OCI-LY3 (cell line): ENCODE results near the gene CLDN22.

Experiments
- H2AFZ ChIP-seq: fragments of 200-600, 300-600 bp; shearing (Covaris generic); 2 replicates; pipeline ENCODE4 v1.6.0; 2014; ENCODE audit warnings: antibody characterized with exemption, low read depth, low read length
- H3K27ac ChIP-seq: fragments of 200-600, 300-600 bp; sonication (generic); 2 replicates; pipeline ENCODE4 v1.5.1; 2014; ENCODE audit warnings: mild to moderate bottlenecking, low read length, moderate library complexity, mixed read lengths
- H3K27me3 ChIP-seq: fragments of 200-600, 300-600 bp; sonication (generic); 2 replicates; pipeline ENCODE4 v1.6.1; 2014; ENCODE audit warnings: low read depth, low read length, mixed read lengths
- H3K36me3 ChIP-seq: fragments of 200-600, 300-600 bp; sonication (generic); replicated peaks from 2 replicates; pipeline ENCODE3; 2014; ENCODE audit warnings: low read depth, low read length, mixed read lengths
- H3K4me1 ChIP-seq: fragments of 300-600, 200-600 bp; sonication (generic); 2 replicates; pipeline ENCODE4 v1.6.1; 2014; ENCODE audit warnings: low read length, mixed read lengths
- H3K4me2 ChIP-seq: fragments of 200-600, 300-600 bp; sonication (generic); 2 replicates; pipeline ENCODE4 v1.6.1; 2014; ENCODE audit warnings: low read length, mixed read lengths
- H3K4me3 ChIP-seq: fragments of 300-600, 200-600 bp; sonication (generic); 2 replicates; pipeline ENCODE4 v1.5.1; 2014; ENCODE audit warnings: antibody characterized with exemption, mild to moderate bottlenecking, low read length, moderate library complexity
- H3K79me2 ChIP-seq: fragments of 300-600, 200-600 bp; shearing (Covaris generic); 2 replicates; pipeline ENCODE4 v1.6.1; 2014; ENCODE audit warnings: mild to moderate bottlenecking, low read length, mixed read lengths
- H3K9ac ChIP-seq: fragments of 300-600, 200-600 bp; shearing (Covaris generic); 2 replicates; pipeline ENCODE4 v1.6.0; 2014; ENCODE audit warnings: mild to moderate bottlenecking, low read length, moderate library complexity
- H3K9me3 ChIP-seq: fragments of 200-600, 300-600 bp; shearing (Covaris generic); 2 replicates; pipeline ENCODE4 v1.6.1; 2014; ENCODE audit warnings: low read length, mixed read lengths; ENCODE audit not compliant: insufficient read depth
- H4K20me1 ChIP-seq: fragments of 200-600, 300-600 bp; sonication (generic); 2 replicates; pipeline ENCODE4 v1.6.1; 2016; ENCODE audit warnings: low read length, mixed read lengths; ENCODE audit not compliant: insufficient read depth
- EZH2phosphoT487 ChIP-seq: fragments of 200-600 bp; shearing (Covaris generic); IDR thresholded peaks from 2 replicates; pipeline ENCODE4 v1.6.1; 2018; ENCODE audit warnings: antibody characterized with exemption, mixed run types, low read depth
- TF ChIP-seq, protein P1 (sequence below): fragments of 200-600, 300-600 bp; sonication (generic); IDR thresholded peaks from 2 replicates; pipeline ENCODE4 v1.5.1; 2014; ENCODE audit warnings: antibody characterized with exemption, low read length, low read depth

CLDN22 gene

GRCh38 chr4:183321079-183321478, 1.0 kb upstream of the CLDN22 start:
- Histone ChIP-seq H3K27ac (no peak overlapping the region), H3K9me3 (no peaks in the 10 kb centered on the region; the same call in 1 of the 2 replicates), H4K20me1 (no peaks in the 10 kb centered on the region), H3K36me3 (no peaks in the 10 kb centered on the region), H3K4me2 (no peak overlapping the region), H2AFZ (no peak overlapping the region), H3K4me3 (no peak overlapping the region), H3K79me2 (no peaks in the 10 kb centered on the region), H3K27me3 (no peaks in the 10 kb centered on the region), H3K9ac (no peak overlapping the region), H3K4me1 (no peaks in the 10 kb centered on the region)
- TF ChIP-seq, protein P1, sequence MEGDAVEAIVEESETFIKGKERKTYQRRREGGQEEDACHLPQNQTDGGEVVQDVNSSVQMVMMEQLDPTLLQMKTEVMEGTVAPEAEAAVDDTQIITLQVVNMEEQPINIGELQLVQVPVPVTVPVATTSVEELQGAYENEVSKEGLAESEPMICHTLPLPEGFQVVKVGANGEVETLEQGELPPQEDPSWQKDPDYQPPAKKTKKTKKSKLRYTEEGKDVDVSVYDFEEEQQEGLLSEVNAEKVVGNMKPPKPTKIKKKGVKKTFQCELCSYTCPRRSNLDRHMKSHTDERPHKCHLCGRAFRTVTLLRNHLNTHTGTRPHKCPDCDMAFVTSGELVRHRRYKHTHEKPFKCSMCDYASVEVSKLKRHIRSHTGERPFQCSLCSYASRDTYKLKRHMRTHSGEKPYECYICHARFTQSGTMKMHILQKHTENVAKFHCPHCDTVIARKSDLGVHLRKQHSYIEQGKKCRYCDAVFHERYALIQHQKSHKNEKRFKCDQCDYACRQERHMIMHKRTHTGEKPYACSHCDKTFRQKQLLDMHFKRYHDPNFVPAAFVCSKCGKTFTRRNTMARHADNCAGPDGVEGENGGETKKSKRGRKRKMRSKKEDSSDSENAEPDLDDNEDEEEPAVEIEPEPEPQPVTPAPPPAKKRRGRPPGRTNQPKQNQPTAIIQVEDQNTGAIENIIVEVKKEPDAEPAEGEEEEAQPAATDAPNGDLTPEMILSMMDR, result no peak
- TF ChIP-seq EZH2phosphoT487, result no peak

GRCh38 chr4:183318656-183319055, 1.4 kb downstream of the CLDN22 start:
- no peaks in the 10 kb centered on the region for H4K20me1 ChIP-seq
- H3K4me3 ChIP-seq, result no peak overlapping the region
- H3K27ac ChIP-seq, result no peak overlapping the region
- H3K4me2 ChIP-seq, result no peak overlapping the region
- H3K9ac ChIP-seq, result no peak overlapping the region
- no peaks in the 10 kb centered on the region for H3K27me3 ChIP-seq
- no peaks in the 10 kb centered on the region for H3K36me3 ChIP-seq
- no peaks in the 10 kb centered on the region for H3K9me3 ChIP-seq
- H3K4me1 ChIP-seq, result no peaks in the 10 kb centered on the region
- no peaks in the 10 kb centered on the region for H3K79me2 ChIP-seq
- TF ChIP-seq EZH2phosphoT487, result no peak
- TF ChIP-seq, protein P1, result no peak
- H2AFZ ChIP-seq, result no peak overlapping the region

DNA sequence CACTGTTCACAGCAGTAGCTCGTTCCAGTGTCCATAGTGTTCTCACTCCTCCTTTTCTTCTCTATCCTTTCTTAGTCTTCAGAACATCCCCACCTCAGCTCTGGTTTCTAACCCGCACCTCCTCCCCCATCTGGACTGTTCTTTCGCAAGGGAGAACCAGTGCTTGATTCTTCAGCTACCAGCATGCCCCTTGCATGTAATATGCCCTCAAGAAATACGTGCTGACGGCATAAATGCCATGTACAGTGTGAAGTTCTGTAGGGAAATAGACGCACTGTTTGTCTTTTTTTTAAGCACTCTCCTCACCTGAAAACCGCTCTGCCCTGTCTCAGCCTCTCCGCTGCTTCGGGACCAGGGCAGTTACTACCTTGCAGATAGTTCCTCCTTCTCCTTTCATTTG, 5.3 kb downstream of the CLDN22 start:
- Histone ChIP-seq H3K27me3 (no peaks in the 10 kb centered on the region), H3K9me3 (no peaks in the 10 kb centered on the region), H3K9ac (no peak overlapping the region), H3K36me3 (no peaks in the 10 kb centered on the region), H3K79me2 (no peaks in the 10 kb centered on the region), H2AFZ (no peak overlapping the region), H3K4me2 (no peak overlapping the region), H4K20me1 (no peaks in the 10 kb centered on the region), H3K27ac (no peak overlapping the region), H3K4me3 (no peak overlapping the region), H3K4me1 (no peaks in the 10 kb centered on the region)
- TF ChIP-seq, protein P1, result no peak
- TF ChIP-seq EZH2phosphoT487, result no peak

- no peak overlapping the region for H2AFZ ChIP-seq
- no peaks in the 10 kb centered on the region for H3K79me2 ChIP-seq
- no peak overlapping the region for H3K27ac ChIP-seq
- no peaks in the 10 kb centered on the region for H3K27me3 ChIP-seq
- H4K20me1 ChIP-seq, result no peaks in the 10 kb centered on the region
- no peaks in the 10 kb centered on the region for H3K9me3 ChIP-seq
- H3K36me3 ChIP-seq, result no peaks in the 10 kb centered on the region
- no peaks in the 10 kb centered on the region for H3K4me1 ChIP-seq
- no peak overlapping the region for H3K4me3 ChIP-seq
- H3K4me2 ChIP-seq, result no peak overlapping the region
- TF ChIP-seq, protein P1, result no peak
- no peak overlapping the region for H3K9ac ChIP-seq
These were observed 5.7 kb downstream of the CLDN22 start for GRCh38 chr4:183314336-183314735.
